GM12872 (cell line): ENCODE data around the gene DNAJC16.

Experiments
- TF ChIP-seq, protein P1 (sequence below): IDR thresholded peaks from 3 replicates; pipeline ENCODE4 v1.5.1; 2011; ENCODE audit warnings: low read depth, mild to moderate bottlenecking, low read length, moderate library complexity; ENCODE audit not compliant: insufficient read depth

Gene DNAJC16

DNA sequence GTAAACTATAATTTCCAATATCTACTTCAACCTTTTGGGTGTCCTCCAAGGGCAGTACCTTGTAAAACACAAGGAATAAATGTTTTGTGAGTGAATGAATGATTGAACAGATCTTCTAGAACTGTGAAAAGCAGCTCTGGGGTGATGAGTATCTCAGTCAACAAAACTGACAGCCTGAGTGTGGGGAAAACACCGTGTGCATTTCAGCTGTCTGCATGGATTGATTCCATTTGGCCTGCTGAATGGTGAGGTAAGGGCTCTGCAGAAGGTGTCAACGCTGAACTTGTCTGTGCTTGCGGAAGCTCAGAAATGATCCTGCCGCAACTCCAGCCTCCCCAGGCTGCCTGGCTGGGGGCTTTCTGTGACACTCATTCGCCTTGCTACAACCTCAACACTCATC, 65.6 kb downstream of the DNAJC16 start:
- TF ChIP-seq, protein P1, sequence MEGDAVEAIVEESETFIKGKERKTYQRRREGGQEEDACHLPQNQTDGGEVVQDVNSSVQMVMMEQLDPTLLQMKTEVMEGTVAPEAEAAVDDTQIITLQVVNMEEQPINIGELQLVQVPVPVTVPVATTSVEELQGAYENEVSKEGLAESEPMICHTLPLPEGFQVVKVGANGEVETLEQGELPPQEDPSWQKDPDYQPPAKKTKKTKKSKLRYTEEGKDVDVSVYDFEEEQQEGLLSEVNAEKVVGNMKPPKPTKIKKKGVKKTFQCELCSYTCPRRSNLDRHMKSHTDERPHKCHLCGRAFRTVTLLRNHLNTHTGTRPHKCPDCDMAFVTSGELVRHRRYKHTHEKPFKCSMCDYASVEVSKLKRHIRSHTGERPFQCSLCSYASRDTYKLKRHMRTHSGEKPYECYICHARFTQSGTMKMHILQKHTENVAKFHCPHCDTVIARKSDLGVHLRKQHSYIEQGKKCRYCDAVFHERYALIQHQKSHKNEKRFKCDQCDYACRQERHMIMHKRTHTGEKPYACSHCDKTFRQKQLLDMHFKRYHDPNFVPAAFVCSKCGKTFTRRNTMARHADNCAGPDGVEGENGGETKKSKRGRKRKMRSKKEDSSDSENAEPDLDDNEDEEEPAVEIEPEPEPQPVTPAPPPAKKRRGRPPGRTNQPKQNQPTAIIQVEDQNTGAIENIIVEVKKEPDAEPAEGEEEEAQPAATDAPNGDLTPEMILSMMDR = no peak

DNA sequence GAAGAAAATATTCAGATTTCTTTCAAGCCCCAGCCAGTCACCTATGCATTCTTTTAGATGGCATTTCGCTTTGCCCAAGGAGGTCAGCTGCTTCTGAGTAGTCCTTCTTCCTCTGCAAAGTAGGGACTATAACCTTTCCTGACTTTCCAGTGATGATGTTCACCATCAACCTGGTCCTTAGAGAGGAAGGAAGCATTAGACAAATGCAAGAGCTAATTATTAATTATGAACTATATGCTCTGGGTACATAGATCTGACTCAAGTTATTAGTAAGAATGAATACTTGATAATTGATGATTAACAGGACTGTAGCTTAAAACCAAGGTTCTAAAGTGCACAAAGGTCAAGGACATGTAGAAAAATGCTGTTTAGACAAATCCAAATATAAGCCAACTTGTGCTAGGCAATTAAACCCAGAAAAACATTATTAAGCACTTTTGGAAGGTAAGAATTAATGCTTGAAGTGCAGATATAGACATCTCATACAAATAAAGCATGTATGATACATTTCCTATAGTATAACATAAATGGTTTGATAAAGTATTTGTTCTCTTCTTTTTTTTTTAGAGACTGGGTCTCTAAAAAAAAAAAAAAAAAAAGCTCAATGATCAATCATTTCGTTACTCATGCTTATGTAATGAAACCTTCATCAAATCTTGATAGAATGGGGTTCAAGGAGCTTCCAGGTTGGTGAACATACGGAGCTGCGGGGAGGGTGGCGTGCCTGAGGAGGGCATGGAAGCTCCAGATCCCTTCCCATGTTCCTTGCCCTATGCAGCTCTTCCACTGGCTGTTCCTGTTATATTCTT, 69.4 kb downstream of the DNAJC16 start:
- TF ChIP-seq, protein P1 = no peak

DNA sequence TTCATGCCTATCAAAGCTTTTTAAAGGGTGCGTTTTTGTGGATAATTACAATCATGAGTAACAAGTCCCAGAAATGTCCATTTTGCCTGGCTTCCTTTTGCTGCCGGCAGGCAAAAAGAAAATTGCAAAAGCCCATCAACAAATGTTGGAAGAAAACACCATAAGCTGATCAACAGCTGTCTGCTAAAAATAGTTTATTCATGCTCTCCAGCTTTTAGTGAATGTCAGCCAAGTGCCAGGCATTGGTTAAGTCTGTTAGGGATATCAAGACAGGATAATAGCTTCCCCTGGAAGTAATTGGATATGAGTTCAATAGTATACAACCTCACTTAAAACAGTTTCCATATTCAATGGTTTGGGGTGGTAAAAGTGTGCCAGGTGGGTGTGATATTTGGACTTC, 71.8 kb downstream of the DNAJC16 start:
- TF ChIP-seq, protein P1 = no peak

DNA sequence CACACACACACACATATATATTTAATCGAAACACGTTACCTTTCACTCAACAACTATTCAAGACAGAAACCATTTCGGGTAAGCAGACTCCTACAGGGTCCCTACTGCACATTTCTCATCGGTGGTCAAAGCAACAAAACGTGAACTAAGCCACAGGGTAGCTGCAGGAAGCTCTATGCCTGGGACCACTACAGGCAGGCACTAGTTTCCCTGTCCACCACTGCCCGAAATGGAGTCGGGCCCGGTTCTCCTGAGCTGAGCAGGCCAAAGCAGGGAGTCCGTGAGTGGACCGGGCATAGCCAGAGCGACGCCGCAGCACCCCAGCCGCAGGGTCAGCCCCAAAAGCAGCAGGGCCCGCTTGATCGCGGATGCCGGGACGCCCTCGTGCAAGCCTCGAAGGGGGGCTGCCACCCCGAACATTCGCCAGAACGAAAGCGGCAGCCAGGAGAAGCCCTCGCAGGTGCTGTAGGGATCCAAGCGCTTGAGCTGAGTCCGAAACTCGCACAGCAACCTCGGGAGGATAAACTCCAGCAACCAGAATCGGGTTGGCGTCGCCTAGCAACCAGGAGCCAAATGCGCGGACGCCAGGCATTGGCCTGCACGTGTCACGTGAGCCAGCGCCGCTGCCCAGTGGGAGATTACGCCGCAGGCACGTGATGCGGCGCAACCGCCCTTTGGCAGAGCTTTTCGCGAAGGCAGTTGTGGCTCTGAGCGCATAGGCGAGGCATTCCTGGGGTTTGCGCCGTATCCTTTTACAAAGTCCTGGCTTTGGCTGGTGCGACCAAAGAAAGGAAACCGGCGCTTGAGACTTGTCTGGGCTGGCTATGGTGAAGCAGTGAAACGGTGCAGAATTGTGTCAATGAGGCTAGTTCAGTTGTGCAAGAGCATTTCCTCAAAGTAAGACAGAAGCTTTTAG, 76.7 kb downstream of the DNAJC16 start:
- TF ChIP-seq, protein P1 = no peak

DNA sequence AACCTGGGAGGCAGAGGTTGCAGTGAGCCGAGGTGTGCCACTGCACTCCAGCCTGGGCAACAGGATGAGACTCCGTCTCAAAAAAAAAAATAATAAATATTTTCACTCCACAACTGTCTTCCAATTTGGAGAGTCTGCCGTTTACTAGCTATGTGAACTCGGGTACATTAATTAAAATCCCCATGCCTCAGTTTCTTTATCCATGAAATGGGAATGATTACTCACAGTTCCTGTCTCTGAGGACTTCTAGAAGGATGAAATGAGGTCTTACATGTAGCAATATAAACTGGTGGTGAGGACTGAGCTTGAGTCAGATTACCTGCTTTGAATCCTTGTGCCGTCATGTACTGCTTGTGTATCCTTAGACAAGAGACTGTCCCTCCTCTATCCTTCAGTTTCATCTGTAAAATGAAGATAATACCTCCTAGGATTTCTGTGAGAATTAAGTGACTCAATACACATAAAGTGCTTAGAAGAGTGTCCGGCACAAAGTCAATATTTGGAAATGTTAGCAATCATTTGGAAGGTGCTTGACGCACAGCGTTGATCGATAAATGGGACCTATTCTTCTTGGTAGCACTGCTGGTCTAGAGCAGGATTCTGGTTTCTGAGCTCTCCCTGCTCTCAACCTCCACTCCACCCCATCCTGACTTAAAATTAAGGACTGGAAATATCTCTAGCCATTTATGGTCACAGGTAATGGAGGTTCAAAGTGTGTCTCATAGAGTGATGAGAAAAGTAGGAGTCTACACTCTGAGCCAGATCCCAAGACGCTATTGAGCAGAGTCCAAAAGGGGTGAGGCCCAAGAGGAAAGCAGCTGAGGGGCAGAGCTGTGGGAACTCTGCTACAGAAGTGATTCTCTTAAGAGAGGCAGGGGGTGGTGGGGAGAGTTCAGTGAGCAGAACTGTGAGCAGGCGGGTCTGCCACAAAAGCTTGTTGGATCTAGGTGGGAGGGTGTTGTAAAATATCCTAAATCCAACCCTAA, 79.0 kb downstream of the DNAJC16 start:
- TF ChIP-seq, protein P1 = no peak

DNA sequence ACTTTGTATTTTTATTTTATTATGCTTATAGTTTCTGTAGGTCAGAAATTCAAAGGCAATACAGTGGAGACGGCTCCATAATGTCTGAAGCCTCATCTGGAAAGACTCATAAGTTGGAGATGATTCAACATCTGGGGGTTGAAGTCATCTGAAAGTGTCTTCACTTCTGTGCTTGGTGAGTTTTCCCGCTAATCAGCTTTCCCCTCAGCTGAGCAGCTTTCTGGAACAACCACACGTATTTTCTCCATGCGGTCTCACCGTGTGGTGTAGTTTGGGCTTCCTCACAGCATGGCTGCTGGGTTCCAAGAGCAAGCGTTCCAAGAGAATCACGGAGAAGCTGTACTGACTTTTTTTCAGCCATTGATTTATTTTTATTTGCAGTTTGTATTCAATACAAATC, 83.0 kb downstream of the DNAJC16 start:
- TF ChIP-seq, protein P1 = no peak
